Measurements from ENCODE around the gene SAMMSON.

GRCh38 chr3:70061096-70061495, 61.6 kb downstream of the SAMMSON start:
- TF ChIP-seq ZNF274 (IDR thresholded peaks at IDR 0.05; ENCODE audit: low read depth, low read length), result no peak
- no peak for TF ChIP-seq YY1 (IDR thresholded peaks at IDR 0.05; ENCODE audit: insufficient read depth, insufficient read length)
